GM21576 (cell line): ENCODE data around the gene DENND1C.
A peak's percentile ranks its signal among the peaks of the same experiment; 100 is the strongest.

Experiments
- ATAC-seq: cut with Tn5 transposase; IDR thresholded peaks from one replicate; pipeline ENCODE4 v1.9.1; 2021; ENCODE audit warnings: mild to moderate bottlenecking, moderate library complexity; ENCODE audit not compliant: unreplicated experiment

Gene DENND1C

DNA sequence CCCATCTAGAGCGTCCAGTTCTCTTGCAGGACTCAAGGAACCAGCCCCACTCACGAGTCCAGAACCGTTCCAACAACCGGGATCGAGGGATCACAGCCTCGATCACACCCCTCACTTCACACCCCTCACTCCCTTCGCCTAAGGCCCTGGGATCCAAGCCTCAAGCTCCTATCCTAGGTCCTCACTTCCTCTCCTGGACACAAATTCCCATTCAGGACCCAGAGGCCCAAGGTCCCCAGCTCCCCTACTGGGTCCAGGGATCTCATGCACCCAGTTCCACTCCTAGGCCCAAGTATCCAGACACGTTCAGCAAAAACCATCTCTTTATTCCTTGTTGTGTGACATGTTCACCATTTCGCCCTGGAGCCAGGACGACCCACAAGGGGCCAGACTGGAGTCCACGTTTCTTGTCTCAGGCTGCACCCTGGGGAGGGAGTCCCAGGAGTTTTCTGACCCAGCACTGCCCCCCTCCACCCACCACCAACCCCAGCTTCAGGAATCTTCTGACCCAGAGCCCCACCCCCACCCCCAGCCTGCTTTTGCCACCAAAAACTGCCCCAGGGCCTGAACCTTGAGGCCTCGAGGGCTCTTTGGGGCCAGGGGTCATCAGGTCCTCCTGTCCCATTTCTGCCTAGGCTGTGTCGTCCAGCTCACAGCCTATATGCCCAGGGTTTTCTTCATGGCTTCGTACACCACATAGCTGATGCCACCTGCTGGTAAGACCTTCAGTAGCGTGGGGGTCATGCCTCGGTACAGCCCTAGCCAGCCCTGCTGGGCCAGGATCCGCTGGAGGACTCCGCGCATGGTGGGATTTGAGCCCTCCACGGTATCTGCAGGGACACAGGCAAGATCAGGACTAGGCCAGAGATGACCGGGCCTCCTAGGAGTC is 55.6 kb downstream of the DENND1C start:
- ATAC-seq: no peak

DNA sequence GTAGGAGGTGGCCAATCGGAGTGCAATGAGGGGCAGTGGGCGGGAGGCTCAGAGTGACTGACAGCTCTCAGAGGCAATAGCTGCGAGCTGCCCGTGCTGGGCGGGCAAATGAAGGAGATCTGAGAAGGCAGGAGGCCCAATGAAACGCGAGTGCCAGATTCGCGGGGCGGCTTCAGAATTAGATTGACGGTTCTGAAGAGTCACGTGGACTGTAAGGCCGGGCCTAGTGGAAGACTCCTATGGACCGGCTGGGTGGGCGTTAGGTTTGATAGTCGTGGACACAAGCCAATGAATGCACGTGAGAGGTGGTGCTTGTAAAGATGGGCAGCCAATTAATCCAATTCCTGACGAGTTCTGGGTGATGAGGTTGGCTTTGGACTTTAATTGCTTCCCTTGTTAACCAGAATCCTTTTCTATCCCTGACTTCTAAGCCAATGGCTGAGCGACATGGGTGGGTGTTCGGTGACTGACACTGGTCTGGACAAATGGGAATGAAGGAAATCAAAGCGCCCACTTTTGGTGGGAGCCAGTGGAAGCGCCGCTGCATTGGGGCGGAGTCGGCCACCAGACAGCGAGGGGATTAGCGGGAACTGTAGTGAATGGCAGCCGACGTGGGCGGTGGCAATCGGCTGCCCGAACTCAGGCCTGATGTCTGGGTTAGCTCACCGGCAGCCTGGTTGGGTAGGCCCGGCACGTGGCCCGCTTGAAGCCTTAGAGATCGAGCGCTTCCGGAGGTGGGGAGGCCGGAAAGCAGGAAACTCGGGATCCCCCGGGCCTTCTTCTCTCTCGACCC is 56.5 kb downstream of the DENND1C start:
- ATAC-seq: peak; percentile 82

DNA sequence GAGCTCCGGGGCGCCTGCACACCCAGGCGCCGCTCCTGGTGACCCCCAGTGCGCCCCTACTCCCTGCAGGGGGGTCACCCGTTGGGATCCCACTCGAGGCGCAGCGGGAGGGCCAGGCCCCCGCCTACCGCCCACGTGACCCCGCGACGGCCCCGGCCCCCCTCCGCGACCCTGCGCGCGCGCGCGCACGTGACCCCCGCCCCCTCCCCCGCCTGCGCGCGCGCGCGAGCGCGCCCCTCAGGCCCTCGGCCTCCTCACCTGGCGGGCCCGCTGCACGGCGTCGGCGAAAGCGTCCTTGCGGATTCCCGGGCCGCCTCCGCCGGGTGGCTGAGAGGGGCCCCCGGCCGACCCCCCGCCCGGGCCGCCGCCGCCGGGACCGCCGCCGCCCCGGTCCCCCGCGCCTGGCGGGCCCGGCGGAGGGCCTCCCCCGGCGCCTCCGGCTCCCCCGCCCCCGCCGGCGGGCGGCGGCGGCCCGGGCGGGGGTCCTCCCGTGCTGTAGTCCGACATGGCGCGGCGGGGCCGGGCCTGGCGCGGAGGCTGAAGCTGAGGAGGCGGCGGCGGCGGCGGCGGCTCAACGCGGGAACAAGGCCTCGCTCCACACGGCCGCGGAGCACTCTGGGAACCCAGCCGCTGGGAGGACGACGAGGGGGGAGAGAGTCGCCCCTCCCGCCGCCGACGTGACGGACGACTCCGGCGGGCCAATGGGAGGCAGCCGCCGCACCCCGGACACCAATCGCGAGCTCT is 57.2 kb downstream of the DENND1C start, which contains the start of gene KHSRP:
Gene KHSRP, minus strand, starts transcription at position 617 of the 744 bp plus-strand sequence. Its CDS starts 110 bp downstream, at position 507.
- ATAC-seq: no peak

DNA sequence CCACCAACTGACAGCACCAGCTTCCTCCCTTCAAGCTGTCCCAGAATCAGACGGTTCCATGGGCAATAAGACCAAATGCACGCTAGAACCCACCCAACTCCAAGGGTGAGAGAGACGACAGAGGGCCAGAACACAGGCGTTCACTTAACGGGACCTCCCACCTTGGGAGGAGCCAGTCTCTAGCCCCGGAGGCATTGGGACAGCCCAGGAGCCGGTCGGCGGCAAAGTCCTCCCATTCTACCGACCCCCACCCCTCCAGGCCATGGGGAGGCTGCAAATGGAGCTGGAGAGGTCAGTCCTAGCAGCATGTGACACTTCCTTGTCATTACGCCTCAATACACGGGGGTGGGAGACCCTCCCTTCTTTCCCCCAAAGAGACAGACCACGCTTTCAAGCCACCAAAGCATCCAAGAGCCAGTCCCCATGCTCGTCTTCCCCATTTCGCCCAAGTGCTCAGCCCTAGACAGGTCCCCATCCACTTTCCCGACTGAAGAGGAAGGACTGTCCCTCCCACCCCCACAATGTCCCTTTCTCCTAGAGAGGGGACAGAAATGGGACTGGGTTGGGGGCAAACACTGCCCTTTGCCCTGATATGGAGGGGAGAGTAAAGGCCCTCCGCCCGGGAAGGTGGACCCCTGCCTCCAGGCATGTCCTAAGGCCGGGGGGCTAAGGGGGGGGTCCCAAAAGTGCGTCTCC is 57.9 kb downstream of the DENND1C start:
- ATAC-seq: no peak

DNA sequence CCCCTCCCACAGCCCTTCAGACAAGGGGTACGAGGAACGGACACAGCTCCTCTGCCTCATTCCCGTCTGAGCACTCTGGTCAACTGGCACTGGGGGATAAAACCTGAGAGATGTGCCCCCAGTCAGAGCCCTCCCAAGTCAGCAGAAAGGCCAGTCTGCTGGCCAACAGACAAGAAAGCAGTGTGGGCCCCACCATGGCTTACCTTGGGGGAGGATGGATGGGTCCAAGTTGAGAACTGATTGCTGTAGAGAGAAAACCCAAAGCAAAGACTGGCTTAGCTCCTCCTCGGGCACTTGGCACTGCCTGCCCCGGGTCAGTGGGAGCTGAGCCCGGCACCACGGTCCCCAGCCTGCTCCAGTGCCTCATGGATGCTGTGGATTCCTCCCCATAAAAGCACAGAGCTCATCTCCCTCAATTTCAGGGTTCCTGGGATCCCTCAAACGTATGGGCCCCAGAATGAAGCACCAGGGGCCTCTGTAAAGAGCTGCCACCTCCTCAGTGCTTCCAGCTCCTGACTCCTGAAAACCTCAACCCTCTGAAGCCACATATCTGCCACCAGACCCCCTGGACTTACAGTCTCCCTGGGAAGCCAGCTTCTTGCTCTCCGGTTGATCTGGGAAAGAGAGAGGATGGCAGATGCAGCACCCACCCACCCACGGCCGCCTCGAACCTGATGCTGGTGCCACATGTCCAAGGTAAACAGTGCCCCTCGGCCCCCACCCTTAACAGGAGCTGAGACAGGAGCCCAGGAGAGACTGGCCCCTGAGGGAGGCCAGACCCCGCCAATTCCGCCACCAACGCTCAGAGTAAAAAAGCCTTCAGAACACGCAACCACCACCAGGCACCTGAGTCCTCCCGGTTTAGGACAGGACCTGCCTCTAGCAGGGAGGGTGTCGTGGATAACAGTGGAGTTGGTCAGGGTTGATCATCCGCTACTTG is 60.2 kb downstream of the DENND1C start:
- no peak for ATAC-seq

DNA sequence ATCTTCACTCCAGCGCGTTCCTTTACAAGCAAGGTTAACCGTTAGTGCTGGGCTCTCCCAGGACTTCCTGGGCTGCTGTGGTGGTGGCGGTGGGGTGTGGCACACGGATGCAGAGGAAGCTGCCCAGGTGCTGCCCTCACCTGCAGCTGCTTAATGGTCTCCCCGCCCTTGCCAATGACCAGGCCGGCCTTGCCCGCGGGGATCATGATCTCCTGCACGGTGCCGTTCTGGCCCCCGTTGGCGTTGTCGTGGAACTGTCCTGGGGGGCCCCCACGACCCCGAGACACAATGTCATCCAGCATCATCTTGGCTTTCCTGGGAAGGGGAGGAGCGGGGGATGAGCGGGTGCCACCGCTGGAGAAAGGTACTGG is 63.0 kb downstream of the DENND1C start:
- no peak for ATAC-seq

DNA sequence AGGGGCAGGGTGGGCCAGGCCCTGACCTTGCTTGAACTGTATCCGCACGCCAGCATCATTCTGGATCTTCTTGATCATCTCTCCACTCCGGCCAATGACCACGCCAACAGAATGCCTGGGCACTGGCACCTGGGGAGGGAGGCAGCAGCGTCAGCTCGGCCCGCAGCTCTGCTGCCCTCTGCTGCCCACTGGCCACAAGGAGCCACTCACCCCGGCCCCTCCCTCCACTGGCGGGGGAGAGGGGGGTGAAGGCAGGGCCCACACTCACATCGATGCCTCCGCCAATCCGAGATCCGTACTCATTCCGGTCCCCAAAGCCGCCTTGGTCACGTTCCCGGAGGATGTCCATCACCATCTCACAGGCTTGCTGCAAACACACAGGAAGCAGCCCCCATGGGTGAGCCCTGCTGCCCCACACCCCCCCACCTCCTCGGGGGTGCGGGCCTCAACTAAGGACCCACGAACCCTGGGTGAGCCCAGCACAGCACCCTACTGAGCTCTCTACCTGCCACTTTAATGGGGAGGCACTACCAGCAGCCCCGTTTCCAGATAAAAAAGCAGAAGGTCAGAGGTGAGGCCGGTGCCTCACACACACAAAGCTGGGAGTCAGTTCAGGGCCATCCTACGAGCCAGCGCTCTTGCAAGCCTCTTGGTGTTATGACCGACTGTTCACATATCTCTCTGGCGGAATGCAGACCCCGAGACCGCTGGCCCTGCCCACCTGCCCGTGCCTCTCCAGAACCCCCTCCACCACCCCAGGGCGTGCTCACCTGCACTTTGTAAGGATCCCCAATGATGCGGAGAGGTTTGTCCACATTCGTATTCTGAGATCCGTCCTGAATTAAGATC is 63.6 kb downstream of the DENND1C start:
- ATAC-seq: no peak
